ENCODE data around the gene OR6J1.
A peak's percentile ranks its signal among the peaks of the same experiment; 100 is the strongest.
"Not testable (repeated sequence)": the region's sequence is repeated elsewhere in the genome, so short reads cannot be mapped to it uniquely, and the experiment has no call there.

OR6J1 gene

DNA sequence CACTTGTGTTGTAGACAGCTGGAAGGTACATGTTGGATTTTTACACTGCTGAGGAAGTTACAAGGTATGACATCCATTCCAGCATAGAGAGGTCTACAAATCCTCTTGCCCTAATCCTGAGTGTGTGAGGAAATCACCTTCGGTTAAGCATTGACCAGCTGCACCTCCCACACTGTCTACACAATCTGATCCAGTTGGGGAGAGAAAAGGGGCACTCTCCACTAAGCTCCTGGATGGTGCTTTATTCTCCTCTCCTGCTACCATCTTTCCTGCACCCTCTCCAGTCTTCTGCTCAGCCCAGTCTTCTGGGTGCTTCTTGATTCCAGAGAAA, at the start of gene OR6J1:
TSS of gene OR6J1 (minus strand) at position 48 of the 331 bp plus-strand sequence. CDS start 9,541 bp downstream, outside the sequence.
- DNase-seq: no peak

DNA sequence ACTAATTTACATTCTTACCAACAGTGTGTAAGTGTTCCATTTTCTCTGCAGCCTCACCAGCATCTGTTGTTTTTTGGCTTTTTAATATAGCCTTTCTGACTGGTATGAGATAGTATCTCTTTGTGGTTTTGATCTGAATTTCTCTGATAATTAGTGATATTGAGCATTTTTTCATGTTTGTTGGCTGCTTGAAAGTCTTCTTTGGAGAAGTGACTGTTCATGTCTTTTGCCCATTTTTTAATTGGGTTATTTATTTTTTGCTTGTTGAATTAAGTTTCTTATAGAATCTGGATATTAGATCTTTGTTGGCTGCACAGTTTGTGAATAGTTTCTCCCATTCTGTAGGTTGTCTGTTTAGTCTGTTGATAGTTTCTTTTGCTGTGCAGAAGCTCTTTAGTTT, 48.0 kb upstream of the OR6J1 start:
- DNase-seq: no peak

DNA sequence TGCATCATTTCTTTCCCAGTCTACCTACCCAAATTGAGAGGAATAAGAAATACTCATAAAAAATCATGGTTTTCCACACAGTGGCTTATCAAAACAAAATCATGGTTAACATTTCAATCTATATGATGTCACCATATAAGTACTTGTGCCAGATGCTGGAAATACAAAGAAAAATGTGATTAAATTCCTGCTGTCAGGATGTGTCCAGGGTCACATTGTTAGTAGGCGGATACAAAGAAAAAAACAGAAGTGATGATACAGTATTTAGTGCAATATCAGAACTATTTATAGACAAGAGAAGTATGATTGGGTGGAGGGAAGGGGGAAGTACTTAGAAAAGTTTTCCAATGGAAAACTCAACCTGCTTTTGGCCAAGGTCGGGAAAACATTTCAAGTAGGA, 47.0 kb upstream of the OR6J1 start:
- DNase-seq: no peak

DNA sequence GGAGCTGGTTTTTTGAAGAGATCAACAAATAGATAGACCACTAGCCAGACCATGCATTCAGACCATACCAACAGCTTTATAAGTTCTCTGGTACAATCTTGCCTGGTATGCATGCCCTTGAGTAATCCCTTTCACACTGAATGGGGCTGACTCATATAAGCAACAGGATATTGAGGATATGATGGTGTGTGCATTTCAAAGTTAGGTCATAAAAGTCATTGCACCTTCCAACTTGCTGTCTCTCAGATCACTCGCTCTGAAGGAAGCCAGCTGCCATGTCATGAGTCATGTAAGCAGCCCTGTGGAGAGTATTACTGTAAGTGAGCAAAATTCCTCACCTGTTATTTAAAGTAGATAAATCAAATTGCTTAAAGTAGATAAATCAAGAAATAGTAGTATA, 45.0 kb upstream of the OR6J1 start:
- DNase-seq: no peak

DNA sequence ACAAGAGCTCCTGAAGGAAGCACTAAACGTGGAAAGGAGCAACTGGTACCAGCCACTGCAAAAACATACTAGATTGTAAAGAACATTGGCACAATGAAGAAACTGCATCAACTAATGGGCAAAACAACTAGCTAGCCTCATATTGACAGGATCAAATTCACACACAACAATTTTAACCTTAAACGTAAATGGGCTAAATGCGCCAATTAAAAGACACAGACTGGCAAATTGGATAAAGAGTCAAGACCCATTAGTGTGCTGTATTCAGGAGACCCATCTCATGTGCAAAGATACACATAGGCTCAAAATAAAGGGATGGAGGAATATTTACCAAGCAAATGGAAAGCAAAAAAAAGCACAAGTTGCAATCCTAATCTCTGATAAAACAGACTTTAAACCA, 43.8 kb upstream of the OR6J1 start:
- not testable (repeated sequence) for DNase-seq

DNA sequence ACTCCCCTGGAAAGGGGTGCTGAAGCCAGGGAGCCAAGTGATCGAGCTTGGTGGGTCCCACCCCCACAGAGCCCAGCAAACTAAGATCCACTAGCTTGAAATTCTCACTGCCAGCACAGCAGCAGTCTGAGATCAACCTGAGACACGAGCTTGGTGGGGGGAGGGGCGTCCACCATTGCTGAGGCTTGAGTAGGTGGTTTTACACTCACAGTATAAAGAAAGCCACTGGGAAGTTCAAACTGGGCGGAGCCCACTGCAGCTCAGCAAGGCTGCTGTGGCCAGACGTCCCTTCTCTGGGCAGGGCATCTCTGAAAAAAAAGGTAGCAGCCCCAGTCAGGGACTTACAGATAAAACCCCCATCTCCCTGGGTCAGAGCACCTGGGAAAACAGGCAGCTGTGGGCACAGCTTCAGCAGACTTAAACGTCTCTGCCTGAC, 42.0 kb upstream of the OR6J1 start:
- not testable (repeated sequence) for DNase-seq

DNA sequence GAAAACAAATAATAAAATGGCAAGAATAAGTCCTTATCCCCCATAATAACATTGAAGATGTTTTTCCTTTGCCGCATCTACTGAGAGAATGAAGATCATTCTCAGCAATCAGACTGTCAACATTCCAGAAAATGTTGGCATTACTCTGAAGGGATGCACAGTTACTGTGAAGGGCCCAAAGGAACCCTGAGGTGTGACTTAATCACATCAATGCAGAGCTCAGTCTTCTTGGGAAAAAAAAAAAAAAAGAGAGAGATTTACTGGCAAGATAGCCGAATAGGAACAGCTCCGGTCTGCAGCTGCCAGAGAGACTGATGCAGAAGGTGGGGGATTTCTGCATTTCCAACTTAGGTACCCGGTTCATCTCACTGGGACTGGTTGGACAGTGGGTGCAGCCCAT, 41.3 kb upstream of the OR6J1 start:
- DNase-seq: no peak

DNA sequence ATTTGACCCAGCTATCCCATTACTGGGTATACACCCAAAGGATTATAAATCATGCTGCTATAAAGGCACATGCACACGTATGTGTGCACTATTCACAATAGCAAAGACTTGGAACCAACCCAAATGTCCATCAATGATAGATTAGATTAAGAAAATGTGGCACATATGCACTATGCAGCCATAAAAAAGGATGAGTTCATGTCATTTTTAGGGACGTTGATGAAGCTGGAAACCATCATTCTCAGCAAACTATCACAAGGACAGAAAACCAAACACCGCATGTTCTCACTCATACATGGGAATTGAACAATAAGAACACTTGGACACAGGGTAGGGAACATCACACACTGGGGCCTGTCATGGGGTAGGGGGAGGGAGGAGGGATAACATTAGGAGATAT, 39.3 kb upstream of the OR6J1 start:
- not testable (repeated sequence) for DNase-seq

DNA sequence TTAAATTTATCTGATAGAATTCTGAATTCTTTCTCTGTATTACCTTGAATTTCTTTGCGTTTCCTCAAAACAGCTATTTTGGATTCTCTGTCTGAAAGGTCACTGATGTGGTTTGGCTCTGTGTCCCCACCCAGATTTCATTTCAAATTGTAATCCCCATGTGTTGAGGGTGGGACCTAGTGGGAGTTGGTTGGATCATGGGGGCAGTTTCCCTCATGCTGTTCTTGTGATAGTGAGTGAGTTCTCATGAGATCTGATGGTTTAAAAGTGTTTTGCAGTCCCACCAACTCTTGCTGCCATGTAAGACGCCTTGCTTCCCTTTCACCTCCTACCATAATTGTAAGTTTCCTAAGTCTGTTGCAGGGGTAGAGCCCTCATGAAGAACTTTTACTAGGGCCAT, 34.1 kb upstream of the OR6J1 start:
- DNase-seq: no peak

DNA sequence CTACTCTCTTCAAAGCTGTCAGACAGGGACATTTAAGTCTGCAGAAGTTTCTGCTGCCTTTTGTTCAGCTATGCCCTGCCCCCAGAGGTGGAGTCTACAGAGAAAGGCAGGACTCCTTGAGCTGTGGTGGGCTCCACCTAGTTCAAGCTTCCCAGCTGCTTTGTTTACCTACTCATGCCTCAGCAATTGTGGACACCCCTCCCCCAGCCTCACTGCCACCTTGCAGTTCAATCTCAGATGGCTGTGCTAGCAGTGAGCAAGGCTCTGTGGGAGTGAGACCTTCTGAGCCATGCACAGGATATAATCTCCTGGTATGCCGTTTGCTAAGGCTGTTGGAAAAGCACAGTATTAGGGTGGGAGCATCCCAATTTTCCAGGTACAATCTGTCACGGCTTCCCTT, 33.4 kb upstream of the OR6J1 start:
- not testable (repeated sequence) for DNase-seq

DNA sequence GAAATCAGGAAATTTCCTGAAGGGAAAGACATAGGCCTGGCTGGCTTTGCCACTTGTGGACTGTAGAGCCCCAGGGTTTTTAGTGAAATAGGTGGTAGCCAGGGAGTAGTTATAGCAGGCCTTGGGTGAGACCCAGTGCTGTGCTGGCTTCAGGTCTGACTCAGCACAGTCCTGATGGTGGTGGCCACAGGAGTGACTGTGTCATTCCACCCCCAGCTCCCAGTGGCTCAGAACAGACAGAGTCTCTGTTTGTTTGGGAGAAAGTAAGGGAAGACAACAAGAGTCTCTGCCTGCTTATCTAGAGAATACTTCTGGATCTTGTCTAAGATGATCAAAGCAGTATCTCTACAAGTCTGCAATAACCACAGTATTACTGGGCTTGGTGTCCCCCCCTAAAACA, 27.5 kb upstream of the OR6J1 start:
- no peak for DNase-seq

DNA sequence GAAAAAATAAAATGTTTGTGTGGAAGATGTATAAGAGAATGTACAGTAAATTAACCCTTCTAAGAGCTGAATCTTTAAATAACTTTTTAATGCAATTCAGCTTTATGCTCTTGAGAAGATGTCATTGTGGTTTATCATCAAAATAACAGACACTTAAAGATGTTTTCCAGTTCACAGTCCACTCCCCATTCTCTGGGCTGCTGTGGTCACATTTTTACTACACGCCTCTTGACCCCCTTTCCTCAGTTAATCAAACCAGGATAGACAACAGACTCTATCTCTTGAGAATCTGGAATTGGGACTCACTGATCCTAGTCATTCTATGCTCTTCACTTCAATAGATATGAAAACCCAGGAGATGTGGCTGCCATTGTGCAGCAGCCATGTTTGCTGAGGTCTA, 24.7 kb upstream of the OR6J1 start:
- DNase-seq: no peak

DNA sequence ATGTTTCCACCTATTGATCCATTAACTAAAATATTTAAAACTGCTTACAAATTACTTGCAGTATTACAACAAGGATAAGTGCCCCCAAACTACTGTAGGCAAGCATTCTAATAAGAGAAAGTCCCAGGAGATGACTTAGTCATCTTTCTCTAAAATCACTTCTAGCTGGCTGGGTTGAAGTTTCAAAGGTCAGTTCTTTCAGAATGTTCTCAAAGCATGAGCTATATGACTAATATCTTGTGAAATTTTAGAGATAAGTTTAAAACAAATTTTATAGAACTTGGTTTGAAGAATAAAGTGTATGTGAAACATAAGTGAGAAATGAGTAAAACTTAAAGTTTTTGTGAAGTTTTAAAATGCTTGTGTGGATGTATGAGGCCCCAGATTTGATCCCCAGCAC, 24.3 kb upstream of the OR6J1 start:
- no peak for DNase-seq

DNA sequence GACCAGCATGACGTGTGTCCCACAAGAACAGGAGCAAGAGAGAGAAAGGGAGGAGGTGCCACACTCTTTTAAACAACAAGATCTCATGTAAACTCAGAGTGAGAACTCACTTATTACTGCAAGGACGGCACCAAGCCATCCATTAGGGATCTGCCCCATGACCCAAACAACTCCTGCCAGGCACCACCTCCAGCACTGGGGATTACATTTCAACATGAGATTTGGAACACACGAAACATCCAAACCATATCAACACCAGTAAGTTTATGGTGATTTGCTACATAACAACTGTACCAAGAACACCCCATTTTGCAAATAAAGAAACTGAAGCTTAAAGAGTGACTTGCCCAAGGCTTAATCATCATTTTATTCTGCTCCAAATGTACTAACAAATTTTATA, 23.7 kb upstream of the OR6J1 start:
- DNase-seq: no peak

DNA sequence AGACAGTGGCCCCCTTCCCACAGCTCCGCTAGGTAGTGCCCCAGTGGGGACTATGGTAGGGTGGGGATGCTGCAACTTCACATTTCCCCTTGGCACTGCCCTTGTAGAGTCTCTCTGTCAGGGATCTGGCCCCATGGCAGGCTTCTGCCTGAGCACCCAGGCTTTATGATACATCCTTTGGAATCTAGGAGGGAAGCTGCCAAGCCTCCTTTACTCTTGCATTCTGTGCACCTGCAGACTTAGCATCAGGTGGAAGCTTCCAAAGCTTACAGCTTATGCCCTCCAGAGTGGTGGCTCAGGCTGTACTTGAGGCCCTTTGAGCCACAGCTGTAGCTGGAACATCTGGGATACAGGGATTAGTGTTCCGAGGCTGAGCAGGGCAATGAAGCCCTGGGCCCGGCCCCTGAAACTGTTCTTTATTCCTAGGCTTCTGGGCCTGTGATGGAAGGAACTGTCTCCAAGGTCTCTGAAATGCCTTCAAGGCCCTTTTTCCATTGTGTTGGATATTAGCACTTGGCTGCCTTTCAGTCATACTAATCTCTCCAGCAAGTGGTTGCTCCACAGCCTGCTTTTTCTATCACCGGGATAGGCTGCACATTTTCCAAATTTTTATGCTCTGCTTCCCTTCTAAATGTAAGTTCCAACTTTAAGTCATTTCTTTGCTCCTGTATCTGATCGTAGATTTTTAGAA, 22.2 kb upstream of the OR6J1 start:
- no peak for DNase-seq

DNA sequence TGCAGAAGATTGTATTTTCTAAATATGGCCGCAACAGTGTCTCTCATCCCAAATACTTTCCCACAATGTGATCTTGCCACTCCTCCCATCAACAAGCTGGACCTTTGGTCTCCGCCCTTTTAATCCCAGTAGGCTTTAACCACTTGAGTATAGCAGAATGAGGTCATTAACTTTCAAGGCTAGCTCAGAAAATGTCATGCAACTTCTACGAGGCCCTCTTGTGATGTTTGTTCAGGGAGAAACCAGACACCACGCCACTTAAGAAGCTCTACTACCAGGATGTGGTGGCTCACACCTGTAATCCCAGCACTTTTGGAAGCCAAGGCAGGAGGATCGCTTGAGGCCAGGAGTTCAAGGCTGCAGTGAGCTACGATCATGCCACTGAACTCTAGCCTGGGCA, 20.1 kb upstream of the OR6J1 start:
- no peak for DNase-seq

DNA sequence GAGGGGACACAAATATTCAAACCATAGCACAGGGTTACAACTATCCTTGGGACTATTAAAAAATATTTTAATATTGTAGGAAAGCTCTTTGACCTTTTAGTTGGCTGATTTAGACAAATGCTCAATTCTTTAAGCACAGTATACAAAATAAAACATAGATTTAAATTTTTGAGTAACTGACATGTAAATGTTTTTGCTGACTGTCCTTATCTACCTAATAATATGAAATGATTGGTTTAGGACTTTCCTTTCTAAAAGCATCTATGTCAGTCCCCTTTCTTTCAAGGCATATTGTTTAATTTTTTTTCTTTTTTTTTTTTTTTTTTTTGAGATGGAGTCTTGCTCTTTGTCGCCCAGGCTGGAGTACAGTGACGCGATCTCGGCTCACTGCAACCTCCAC, 16.5 kb upstream of the OR6J1 start:
- no peak for DNase-seq

DNA sequence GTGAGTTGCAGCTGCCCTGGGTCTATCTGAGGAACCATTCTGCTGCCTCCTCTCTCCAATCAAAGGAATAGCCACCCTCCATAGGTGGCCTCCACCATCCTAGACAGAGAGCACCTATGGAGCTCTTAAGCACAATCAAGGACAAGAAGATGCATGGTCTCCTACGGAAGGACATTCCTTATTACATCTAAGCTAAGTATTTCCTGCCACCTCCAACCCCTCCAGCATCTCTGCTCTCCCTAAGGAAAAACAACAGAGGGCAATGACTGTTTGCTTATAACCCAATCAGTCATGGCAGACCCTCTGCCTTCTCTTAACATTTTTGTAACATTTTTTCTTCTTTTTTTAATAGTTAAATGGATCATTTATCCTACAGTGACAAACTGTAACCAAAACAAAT, 14.8 kb upstream of the OR6J1 start:
- no peak for DNase-seq

DNA sequence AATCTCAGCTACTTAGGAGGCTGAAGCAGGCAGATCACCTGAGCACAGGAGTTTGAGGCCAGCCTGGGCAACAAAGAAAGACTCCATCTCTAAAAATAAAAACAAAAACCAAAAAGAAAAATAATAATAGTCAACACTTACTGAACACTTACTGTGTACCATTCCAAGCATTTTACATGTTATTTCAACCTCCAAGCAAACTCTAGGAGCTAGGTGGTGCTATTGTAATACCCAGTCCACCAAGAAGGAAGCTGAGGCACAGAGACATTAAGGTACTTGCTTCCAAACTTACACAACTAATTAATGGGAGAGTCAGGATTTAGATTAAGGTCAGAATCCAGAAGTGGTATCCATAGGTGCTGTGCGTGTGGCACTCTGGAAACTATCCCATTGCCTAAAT, 13.7 kb upstream of the OR6J1 start:
- DNase-seq: no peak

DNA sequence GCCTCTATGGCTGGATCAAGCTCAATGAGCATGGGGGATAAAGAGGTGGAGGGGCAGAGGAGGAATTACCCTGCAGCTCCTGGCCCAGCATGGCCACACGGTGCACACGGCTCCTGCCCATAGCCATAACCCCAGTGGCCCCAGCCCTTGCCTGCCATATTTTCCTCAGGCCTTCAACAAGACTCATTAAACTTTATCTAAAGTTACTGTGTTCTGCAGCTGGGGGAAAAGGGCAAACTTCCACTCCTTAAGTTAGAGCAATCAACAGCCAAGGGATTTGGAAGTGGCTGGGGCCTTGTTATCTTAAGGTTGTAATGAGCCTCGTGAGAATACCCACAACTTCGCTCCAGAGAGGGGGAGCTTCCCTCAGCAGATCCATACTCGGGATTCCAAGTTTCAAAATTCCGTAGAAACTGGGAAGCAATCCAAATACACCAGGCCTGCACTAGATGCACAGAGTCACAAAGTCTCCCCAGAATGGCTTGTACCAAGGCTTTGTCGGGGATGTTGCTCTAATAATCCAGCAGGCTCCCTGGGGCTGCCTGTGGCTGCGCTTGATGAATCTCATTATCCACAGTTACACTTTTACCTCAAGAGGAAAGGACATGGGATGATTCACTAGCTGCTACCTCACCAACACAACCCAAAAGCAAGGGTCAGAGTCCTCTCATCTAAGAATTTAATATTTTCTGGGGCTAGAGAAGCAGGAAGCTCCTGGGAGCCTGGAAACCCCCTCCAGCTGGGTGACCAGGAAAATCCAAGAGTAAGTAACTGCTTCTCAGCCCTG, 13.0 kb upstream of the OR6J1 start:
- no peak for DNase-seq

DNA sequence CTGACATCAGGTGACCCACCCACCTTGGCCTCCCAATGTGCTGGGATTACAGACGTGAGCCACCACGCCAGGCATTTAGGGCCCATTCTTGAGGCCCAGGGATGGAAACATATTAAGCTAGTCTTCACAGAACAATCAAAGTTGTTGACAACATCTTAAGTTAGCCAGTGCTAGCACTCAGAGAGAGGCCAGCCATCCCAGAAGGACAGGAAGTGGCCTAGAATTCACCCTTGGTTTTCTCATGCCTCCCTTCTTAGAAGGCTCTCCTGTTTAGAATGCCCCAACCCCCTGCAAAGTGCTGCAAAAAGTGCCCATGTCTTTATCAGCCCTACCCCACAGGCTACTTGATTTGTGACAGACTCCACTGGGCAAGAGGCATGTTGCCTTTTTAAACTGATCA, 12.1 kb upstream of the OR6J1 start:
- no peak for DNase-seq

DNA sequence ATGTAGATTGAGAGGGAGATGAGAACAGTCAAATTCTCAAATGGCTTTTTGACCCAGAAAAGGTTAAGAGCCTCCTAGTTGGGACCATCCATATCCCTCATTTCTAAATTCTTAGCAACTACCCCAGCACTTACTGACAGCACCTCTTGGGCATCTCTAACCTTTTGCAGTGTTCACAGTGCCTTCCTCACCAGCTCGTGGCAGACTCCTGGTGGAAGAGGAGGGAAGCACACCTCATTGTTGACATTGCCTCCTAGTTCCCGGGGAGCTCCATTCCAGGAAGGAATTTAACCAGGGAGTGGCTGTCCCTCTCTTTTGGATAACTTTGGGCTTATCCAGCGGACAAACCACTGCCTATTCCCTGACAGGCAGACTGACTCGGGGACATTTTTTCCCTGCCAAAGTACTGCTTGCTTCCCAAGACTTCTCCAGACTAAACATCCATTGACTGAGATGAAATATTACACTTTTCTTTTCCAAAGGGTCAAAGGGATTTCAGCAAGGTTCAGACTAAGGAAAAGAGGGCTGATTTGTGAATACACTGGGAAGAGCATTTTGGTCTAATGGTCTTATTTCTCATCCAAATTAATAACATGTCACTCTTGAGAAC, 9.0 kb upstream of the OR6J1 start:
- peak; percentile 22 for DNase-seq

DNA sequence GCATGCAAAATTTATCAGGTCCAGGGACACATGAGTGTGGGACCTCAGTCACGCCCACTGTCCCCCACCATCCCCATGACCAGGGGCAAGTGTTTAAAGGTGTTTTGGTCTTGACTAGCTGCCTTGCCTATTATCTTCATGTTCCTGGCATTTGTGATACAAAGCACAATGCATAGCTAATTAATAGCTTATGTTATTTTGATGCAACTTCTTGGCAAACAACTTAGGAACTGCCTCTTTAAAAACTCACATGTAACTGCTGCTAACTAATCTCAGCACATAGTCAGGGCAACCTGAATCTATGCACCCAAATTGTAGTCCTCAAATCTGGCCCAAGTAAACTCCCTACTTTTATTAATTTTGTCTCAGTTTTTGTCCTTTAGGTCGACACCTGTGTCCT, 7.4 kb upstream of the OR6J1 start:
- DNase-seq: no peak

DNA sequence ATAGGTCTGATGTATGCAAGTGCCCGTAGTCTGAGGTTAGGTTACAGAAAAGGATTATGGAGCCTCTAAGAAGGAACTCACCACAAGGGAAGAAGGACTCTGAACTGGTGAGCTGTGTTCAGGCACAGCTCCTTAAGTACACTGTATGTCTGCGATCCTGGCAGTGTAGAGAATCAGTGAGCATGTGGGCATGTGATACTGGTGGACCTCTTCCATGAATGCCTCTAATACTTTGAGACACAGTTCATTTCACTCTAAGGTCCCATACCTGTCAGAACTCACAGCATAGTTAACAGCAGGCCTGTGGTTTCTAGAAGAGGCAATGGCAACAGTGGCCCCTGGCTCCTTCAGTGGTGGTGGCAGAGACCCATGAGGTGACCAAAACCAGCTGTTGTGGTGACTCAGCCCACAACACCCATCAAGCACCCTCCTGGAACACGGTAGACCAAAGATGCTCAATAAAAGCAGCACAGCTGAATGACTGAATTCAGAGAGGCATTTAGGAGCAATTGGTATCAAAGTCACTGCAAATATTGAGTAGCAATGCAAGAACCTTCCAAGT, 6.9 kb upstream of the OR6J1 start:
- no peak for DNase-seq

Data from T1000 (cell line).